Islet precursor cell (in vitro differentiated cells): ENCODE data around the gene B3GAT3.
A peak's percentile ranks its signal among the peaks of the same experiment; 100 is the strongest.
"Not testable (repeated sequence)": the region's sequence is repeated elsewhere in the genome, so short reads cannot be mapped to it uniquely, and the experiment has no call there.

Experiments
- DNase-seq: peaks from one replicate; pipeline ENCODE4 v3.0.0-alpha.2; 2018

B3GAT3 gene

DNA sequence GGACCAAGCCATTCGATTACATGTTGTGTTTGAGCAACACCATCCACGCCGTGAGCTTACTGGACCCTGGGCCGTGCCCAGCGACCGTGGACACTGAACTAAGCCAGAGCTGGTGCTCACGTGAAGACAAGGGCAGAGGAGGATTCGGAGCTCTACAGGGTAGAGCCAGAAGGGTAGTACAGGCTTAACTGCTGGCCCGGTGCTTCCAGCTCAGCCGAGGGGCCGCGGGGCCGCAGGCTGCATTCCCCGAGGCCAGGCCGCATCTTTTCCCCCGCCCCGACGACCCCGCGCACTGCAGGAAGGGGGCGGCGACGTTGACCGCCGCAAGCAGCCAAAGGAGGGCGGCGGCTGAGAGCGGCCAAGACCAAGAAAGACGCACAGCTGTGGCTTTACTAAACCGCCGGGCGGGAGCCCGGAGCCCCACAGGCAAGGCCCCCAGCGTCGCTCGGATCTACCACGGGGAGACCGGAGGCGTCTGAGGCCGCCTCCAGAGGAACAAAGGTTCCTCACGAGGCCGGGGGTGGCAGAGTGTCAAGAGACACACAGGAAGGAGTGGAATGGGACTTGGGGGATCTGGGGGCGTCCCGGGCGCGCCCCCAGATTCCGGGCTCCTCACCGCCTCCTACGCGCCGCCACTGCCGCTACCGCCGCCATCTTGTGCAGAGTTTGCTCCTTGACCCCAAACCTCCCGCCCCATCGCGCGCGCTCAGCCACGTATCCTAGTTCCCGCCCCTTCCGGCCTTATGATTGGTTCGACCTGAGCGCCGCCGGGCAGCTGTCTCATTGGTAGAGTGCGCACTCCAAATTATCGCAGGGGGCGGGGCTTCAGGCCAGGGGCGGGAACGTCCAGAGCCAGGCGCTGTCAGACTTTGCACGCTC lies 24.4 kb upstream of the B3GAT3 start, which contains the start of gene GANAB:
GANAB (minus strand) TSS at position 668 of the 879 bp plus-strand sequence; CDS start at position 654, 14 bp downstream.
- DNase-seq: peak; percentile 99

DNA sequence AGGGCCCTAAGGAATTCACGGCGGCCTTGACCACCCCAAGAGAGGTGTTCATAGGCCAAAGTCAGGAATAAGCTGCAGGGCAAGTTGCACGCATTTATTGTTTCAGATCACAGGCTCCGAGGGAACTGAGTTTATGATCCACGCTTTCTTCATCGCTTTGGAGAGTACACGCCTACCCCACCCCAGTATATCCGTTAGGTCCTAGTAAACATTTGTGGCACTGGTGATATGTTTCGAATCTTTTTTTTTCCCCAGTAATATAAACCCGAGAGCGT lies 23.8 kb upstream of the B3GAT3 start:
- no peak for DNase-seq

DNA sequence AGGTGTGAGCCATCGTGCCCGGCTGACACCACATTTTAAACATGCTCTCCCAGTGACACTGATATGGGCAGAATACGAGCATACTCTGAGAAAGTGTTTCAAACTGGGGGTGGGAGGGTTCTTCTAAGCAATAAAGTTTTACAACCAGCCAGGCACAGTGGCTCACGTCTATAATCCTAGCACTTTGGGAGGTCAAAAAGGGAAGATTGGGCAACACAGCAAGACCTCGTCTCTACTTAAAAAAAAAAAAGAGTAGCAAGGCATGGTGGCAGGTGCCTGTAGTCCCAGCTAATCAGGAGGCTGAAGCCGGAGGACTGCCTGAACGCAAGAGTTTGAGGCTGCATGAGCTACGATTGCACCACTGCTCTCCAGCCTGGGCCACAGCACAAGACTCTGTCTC lies 22.4 kb upstream of the B3GAT3 start:
- no peak for DNase-seq

DNA sequence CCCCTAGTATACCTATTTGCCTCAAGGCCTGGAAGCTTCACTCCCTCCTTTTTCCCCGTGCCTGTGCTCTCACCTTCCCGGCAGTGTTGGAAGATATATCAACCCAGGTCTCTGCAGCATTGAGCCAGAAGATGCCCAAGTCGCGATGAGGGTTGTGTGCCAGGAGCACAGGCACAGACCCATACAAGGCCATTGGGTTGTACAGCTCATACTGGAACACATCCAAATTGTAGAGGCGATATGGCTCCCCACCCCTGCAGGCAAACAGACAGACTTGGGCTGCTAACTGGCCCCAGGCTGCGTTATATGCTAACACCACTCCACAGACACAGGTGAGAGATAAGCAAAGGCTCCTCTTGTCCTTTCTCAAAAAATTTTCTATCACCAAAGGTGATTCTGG lies 10.7 kb upstream of the B3GAT3 start:
- DNase-seq: no peak

DNA sequence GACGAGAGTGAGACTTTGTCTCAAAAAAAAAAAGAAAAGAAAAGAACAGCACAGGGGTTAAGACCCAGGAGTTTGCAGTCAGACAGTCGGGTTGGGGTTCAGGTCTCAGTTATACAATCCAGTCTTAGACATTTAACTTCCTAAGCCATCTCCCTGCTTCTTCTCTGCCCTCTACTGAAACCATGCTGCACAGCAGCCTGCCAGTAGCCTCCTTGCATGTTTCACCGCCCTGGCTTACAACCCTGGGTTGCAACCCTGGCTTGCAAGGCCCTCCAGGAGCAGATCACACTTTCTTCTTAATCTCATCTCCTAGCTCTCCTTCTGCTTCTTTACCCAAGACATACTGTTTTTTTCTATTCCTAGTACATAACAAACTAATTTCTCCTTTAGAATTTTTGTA lies 5.9 kb upstream of the B3GAT3 start:
- DNase-seq: no peak

DNA sequence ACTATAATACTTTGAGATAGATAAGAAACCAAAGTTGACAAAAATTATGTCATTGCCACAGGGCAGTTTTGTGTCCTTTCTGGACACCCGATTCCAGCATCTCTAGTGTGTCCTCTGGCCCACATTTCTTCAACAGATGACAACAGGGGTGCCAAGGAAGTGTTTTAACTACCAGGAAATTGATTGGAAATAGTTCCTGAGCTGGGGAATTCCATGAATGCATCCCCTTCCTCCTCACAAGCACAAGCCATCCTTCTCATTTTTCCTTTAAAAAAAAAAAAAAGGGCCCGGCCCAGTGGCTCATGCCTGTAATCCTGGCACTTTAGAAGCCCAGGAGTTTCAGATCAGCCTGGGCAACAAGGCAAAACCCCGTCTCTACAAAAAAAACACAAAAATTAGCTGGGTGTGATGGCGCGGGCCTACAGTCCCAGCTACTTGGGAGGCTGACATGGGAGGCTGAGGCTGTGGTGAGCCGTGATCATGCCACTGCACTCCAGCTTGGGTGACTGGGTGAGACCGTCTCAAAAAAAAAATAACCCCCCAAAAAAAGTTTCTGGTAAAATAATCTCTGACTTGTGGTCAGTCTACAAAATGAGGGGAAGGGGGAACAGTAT lies 797 bp upstream of the B3GAT3 start:
- no peak for DNase-seq

DNA sequence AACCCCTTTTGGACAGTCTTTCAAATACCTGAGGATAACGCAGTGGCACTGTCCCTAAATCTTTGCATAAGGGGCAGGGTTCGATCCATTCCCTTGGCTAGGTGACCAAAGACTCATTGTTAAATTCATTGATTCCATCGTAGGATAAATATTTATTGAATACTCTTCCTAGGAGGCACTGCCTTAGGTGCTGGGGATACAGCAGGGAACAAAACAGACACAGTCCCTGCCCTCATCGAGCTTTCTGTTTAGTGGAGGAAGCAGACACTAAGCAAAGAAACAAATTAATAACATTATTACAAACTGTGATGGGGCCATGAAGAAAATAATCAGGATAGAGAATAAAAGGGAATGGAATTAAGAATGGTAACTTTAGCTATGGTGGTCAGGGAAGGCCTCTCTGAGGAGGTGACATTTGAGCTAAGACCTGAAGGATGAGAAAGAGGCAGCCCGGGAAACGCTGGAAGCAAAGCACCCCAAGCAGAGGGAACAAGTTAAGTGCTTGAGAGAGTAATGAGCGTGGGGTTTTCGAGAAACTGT lies 689 bp downstream of the B3GAT3 start:
- no peak for DNase-seq

DNA sequence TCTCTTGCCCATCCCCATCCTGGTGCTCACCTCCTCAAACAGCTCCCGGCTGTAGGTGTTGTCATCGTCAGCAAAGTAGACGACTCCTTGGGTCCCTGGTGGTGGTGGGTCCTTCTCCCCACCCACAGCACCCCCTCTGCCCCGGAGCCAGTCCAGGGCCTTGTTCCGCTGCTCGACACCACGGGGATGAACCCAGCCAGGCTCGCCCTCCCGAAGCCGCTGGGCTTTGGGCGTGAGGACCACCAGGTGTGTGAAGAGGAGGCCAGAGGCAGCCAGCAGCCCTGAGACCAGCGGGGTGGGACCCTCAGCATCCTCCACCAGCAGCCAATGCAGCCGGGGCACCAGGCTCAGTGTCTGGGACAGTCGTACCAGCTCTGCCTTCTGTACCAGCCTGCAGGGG lies 4.8 kb downstream of the B3GAT3 start:
- DNase-seq: not testable (repeated sequence)

DNA sequence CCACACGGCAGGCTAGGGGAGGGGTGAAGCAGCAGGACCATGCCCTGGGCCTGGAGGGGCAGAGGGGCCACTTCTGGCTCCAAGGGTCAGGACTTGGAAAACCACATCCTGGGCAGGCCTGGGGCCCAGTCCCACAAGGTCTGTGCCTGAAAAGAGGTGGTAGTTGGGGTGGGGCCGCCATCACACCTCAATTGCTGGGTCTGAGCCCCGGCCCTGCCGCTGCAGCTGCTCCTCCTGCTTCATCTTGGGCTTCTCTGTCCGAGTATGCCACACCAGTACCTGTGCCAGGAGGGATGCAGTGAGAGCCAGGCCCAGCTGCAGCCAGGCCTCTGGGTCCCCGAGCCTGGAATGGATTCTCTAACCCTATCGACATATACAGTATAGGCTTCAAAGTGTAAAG lies 6.3 kb downstream of the B3GAT3 start:
- DNase-seq: no peak

DNA sequence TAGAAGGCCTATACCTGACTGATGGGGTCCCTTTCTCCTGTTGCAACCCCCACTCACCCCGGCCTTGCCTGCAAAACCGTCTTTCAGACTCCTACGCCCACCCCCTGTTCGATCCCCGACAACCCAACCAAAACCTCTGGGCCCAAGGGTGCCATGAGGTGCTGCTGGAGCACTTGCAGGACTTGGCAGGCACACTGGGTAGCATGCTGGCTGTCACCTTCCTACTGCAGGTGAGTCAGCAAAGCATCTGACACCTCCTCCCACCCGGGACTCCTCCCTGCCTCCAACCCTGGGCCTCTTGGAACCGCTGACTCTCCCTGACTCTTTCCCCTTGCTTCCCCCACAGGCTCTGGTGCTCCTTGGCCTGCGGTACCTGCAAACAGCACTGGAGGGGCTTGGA lies 7.5 kb downstream of the B3GAT3 start:
- DNase-seq: peak; percentile 75

DNA sequence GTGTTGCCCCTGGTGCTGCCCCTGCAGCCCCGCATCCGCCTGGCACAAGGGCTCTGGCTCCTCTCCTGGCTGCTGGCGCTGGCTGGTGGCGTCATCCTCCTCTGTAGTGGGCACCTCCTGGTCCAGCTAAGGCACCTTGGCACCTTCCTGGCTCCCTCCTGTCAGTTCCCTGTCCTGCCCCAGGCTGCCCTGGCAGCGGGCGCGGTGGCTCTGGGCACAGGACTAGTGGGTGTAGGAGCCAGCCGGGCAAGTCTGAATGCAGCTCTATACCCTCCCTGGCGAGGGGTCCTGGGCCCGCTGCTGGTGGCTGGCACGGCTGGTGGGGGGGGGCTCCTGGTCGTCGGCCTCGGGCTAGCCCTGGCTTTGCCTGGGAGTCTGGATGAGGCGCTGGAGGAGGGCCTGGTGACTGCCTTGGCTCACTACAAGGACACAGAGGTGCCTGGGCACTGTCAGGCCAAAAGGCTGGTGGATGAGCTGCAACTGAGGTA lies 8.5 kb downstream of the B3GAT3 start:
- DNase-seq: peak; percentile 56

DNA sequence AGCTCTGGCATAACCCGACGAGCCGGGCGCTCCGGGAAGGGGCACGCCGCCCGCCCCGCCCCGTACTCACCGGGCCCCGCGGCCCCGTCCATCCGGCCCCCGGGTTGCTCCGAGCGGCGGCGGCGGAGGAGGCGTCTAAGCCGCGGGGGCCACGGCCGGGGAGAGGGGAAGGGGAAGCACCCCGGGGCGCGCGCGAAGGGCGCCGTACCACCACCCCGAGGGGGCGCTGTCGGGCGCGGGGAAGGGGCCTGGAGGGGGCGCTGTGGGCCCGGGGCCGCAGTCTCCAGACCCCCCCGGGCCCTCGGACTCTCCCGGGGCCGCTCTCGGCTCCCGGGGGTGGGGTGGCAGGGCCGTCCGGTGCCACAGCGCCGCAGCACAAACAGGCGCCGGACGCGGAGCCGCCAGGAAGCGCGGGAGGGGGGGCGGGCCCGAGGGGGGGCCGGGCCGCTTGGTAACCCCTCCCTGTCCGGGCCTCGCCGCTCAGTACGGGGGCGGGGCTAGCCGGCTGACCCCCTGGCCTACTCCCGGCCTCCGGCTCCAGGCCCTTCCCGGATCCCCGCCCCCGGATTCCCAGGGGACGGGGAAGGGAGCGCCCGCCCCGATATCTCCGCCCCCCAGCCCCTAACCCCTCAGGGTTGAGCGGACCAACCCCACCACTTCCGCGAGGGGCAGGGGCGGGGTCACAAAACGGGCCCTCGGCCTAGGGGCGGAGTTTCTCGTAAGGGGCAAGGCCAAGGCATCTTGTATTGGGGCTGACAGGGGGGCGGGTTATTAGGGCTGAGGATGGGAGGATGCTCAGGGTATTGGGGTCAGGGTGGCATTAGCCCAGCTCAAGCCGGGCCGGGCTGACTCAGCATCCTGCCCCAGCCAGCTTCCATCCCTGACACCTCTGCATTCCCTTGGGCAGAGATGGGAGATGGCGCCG lies 9.2 kb downstream of the B3GAT3 start, which contains the start of the genes EML3 and ROM1:
EML3 (minus strand) TSS at position 410 of the 925 bp plus-strand sequence; CDS start at position 92, 318 bp downstream.
ROM1 (plus strand) TSS at position 892 of the 925 bp plus-strand sequence; CDS start at position 917, 25 bp downstream.
- peak; percentile 97 for DNase-seq

DNA sequence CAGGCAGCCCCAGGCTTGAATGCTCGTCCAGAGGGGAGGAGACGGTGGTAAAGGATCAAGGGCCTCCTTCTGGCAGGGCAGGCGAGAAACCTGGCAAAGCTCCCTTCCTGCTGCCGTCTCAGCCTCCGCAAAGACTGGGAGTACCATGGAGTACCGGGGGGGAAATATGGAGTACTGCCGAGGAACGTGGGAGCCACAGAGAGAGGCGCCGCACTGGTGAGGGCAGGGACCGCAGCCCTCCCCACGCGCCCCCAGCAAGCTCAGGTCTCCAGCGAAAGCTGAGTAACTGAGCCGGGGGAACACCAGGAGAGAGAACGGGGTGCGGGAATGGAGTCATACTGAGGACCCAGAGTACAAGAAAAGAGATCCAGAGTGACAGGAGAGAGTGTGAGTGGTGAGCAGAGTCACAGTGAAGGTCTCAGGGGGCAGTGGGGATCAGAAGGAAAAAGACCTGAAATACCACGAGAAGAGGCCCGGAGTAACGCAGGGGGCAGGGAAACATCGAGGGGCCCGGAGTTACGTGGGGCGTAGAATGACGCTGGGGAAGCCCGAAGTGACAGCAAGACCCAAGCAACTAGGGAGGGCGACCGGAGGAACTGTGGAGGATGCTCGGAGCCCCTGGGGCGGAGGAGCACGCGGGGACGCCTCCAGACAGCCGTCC lies 10.0 kb downstream of the B3GAT3 start:
- DNase-seq: peak; percentile 66

DNA sequence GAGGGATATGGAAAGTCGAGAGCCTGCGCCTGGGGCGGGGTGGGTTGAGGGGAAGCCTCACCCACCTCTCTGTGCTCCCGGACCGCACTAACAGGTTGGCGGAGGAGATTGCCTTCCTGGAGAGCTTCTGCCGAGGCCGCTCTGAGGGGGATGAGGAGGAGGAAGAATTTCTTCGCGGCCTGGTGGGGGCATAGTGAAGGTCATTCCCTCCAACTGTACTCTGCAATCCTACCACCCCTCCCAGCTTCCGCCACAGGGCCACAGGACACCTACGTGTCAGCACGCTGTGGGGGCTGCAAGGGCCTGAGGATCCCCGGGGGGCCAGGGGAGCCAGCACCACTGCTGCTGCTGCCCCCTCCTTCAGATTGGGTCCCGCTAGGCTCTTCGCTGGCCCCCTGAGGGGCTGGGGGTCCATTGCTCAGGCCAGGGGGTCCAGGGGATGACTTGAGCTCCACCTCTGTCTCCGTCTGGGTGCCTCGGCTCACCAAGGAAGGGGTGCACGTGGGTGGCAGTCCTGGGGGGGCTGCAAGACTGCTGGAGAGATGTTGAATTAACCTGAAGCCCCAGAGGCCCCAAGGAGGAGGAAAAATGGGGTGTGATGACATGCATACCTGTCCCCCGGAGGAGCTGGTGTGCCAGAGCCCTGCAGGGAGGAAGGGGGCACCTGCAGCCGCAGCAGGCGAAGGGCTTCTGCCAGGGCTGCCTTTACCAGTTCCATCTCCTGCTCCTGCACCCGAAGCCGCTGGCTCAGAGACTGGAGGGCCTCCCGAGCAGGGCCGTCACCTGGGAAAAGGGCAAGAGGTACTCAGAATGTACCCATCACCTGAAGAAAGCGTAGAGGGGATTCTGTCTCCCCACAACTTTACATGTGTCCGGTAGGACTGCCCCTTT lies 10.7 kb downstream of the B3GAT3 start:
- DNase-seq: no peak

DNA sequence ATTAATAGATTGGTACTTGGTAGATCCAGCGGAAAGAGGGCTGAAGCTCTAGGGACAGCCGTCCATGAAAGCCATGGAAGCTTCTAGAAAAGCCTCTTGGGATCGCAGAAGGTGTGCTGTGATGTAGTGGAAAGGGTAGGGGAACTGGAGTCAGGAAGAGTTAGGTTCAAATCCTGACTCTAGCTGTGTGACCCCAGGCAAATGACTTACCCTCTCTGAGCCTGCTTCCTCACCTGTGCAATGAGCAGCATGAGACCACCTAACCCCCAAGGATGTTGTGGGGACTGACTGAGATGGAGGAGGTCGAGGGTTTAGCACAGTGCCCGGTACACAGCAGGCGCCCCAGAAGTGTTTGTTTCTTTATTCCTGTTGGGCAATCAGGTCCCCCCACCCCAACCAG lies 11.4 kb downstream of the B3GAT3 start:
- no peak for DNase-seq

DNA sequence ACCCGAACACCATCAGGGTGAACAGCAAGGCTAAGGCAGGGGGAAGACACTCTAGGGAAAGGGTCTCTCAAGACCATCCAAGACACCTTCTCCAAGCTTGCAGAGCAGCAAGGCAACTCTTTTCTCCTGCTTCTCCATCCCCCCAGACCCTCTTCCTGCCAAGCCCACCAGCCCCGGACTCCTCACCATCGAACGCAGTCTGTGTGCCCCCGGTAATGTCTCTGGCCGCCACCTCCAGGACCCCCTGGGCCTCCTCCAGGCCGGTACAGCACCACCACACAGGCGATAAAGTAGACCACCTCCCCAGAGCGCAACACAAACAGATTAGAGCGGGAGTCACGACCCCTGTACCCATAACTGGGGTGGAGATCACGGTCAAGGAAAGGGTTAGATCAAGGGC lies 13.0 kb downstream of the B3GAT3 start:
- DNase-seq: no peak

DNA sequence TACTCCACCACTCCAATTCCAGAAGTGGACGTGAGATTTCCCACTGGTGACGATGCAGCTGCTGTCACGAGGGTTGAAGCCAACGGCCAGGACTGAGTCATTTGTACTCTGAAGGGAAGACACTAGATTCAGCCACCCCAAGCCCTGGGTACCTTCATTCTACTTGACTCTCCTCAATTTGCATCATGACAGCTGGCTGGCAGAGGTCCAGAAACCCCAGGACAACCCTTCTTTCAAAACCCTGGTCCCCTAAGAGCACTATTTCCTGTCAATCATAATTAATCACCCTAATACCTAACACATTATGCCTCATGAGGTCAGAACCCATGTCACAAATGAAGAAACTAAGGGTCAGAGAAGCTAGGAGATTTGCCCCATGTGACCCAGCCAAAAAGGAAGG lies 14.1 kb downstream of the B3GAT3 start:
- no peak for DNase-seq

DNA sequence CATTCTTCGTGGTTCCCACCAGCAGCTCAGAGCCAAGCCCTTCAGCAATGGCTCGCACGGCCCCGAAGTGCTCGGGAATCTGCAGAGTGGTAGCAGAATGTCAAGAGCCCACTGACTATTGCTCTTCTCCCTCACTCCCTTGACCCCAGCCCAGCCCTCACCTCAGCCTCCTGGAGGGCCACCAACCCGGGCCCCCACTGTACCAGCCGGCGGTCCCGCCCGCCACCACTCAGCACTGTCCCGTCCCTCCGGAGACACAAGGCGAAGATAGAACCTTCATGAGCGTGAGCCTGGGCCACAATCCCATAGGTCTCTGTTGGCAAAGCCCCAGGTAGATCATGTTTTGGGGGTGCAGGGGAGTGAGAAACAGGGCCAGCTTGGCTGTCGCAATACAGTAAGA lies 15.9 kb downstream of the B3GAT3 start:
- DNase-seq: no peak

DNA sequence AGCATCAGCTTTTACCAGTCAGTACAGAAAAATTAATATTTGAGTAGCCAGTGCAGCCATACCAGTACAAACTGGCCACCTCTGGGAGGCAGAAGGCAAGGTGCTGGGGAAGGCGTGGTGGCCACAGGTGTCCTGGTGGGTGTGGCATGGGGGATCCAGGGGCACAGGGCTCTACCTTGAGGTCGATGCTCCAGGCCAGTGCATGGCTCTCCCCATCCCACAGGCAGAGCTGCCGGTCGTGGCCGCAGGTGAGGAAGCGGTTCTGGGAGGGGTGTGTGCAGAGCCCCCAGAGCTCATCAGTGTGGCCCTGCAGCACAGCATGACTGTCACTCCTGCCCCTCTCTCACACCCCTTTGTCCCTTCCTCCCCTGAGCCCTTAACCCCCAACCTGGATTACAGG lies 16.3 kb downstream of the B3GAT3 start:
- no peak for DNase-seq

DNA sequence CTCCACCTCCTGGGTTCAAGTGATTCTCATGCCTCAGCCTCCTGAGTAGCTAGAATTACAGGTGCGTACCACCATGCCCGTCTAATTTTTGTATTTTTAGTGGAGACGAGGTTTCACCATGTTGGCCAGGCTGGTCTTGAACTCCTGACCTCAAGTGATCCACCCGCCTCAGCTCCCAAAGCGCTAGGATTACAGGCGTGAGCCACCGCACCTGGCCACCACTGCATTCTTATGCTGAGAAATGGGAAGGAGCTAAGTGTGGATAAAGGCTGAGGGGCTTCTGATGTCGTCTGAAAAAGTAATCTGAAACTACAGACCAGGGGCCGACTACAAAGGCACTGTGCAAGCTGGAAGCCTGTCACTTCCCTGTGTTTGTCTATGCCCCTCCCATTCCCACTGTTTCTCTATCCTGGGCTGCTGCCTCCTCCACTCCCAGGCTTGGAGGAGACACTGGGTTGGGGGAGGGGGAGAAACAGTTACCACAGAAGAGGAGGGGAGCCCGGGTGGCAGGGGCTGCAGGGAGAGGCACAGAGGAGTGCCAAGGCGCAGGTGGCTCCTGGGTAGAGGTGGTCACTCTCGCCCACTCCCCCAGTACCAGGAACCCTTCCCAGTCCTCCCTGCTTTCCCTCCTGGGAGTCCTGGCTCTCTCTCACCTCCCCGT lies 17.2 kb downstream of the B3GAT3 start:
- DNase-seq: peak; percentile 62
